Measurements from ENCODE around the gene TMPRSS5.

- TF ChIP-seq CTCF (IDR thresholded peaks at IDR 0.05) (no peak), POLR2A (IDR thresholded peaks at IDR 0.05) (no peak)
Observed at GRCh38 chr11:113695207-113695606, 10.9 kb downstream of the TMPRSS5 start.
